H1 (cell line): ENCODE measurements around the gene SLC35D3. TPM values are rescaled to one million over a fixed set of nuclear protein-coding genes. Genes with fewer than 3 reads are reported as not detected.

Source experiments
- CTCF ChIA-PET: fragments of 300-600 bp; sonication (Branson Sonifier 250); formaldehyde crosslinking; loops from one replicate; lab custom pipeline; 2021; ENCODE audit not compliant: partially characterized antibody; lab: Charles Lee
- POLR2A ChIA-PET: fragments of 300-600 bp; sonication (Branson Sonifier 250); formaldehyde crosslinking; loops from one replicate; lab custom pipeline; 2021; ENCODE audit warnings: inconsistent platforms; ENCODE audit not compliant: partially characterized antibody; lab: Charles Lee
- DNase-seq, 2 experiments: peaks; one replicate each; pipeline versions ENCODE4 v3.0.0 to v3.0.0-alpha.2; 2010 to 2022; ENCODE audit warnings: low spot score in 2 of 2, low read depth in 1 of 2, mixed read lengths in 1 of 2
- FAIRE-seq: peaks from 2 replicates; lab custom pipeline; 2011; peaks lifted over from hg19 to GRCh38; lab: Jason Lieb, UNC
- H2AFZ ChIP-seq: 2 replicates; pipeline ENCODE4 v1.8.1; 2012; ENCODE audit warnings: low read length, inconsistent platforms
- H2AK5ac ChIP-seq: 2 replicates; pipeline ENCODE4 v1.6.1; 2013; ENCODE audit warnings: low read depth, low read length
- H2BK120ac ChIP-seq: replicated peaks from 2 replicates; pipeline ENCODE3; 2013; ENCODE audit warnings: low read depth, low read length, inconsistent platforms
- H2BK12ac ChIP-seq: 2 replicates; pipeline ENCODE4 v1.6.1; 2013; ENCODE audit warnings: low read depth, low read length
- H2BK15ac ChIP-seq: 2 replicates; pipeline ENCODE4 v1.6.1; 2013; ENCODE audit warnings: low read length
- H2BK20ac ChIP-seq: 2 replicates; pipeline ENCODE4 v1.6.1; 2013; ENCODE audit warnings: low read length
- H2BK5ac ChIP-seq: 2 replicates; pipeline ENCODE4 v1.6.1; 2013; ENCODE audit warnings: low read depth, low read length
- H3K14ac ChIP-seq: 2 replicates; pipeline ENCODE4 v1.6.1; 2013; ENCODE audit warnings: inconsistent platforms; ENCODE audit not compliant: insufficient read length
- H3K18ac ChIP-seq: 2 replicates; pipeline ENCODE4 v1.6.1; 2013; ENCODE audit warnings: low read length; ENCODE audit errors: extremely low read depth
- H3K23ac ChIP-seq: 2 replicates; pipeline ENCODE4 v1.6.1; 2013; ENCODE audit warnings: inconsistent platforms; ENCODE audit not compliant: insufficient read length
- H3K23me2 ChIP-seq: 2 replicates; pipeline ENCODE4 v1.6.1; 2013; ENCODE audit warnings: low read depth, low read length
- H3K27ac ChIP-seq: 2 replicates; pipeline ENCODE4 v1.6.1; 2011; ENCODE audit warnings: low read depth, low read length, inconsistent platforms
- H3K27me3 ChIP-seq, 4 experiments: replicated peaks in 1 of 4; 1 replicate in 1 of 4; 2 replicates in 3 of 4; pipeline versions ENCODE4 v1.6.1 to v1.8.1; 2011 to 2013; ENCODE audit warnings: low read length in 3 of 4, mild to moderate bottlenecking in 3 of 4, inconsistent platforms in 2 of 4, mixed read lengths in 2 of 4, moderate library complexity in 1 of 4; ENCODE audit not compliant: control insufficient read depth in 3 of 4, insufficient read depth in 3 of 4; ENCODE audit errors: extremely low read depth in 1 of 4
- H3K36me3 ChIP-seq, 4 experiments: 2 replicates each; pipeline versions ENCODE4 v1.6.1 to v1.8.1; 2011 to 2013; ENCODE audit warnings: mild to moderate bottlenecking in 4 of 4, low read length in 3 of 4, moderate library complexity in 2 of 4, control low read depth in 1 of 4, inconsistent platforms in 1 of 4; ENCODE audit not compliant: insufficient read depth in 4 of 4, control insufficient read depth in 2 of 4
- H3K4ac ChIP-seq: replicated peaks from 2 replicates; pipeline ENCODE3; 2013; ENCODE audit warnings: low read length, low read depth, mixed read lengths, inconsistent platforms; ENCODE audit not compliant: insufficient read length
- H3K4me1 ChIP-seq, 4 experiments: replicated peaks in 1 of 4; 1 replicate in 1 of 4; 2 replicates in 3 of 4; pipeline versions ENCODE4 v1.6.1 to v1.8.1; 2011 to 2013; ENCODE audit warnings: low read length in 3 of 4, inconsistent platforms in 2 of 4, mixed read lengths in 1 of 4; ENCODE audit not compliant: insufficient read depth in 4 of 4, control insufficient read depth in 3 of 4
- H3K4me2 ChIP-seq, 2 experiments: 2 replicates each; pipeline versions ENCODE4 v1.6.1 to v1.8.1; 2011 to 2013; ENCODE audit warnings: low read depth in 2 of 2, low read length in 2 of 2, control low read depth in 1 of 2, inconsistent platforms in 1 of 2, mild to moderate bottlenecking in 1 of 2; ENCODE audit not compliant: insufficient read depth in 1 of 2
- H3K4me3 ChIP-seq, 4 experiments: fragments of 200-600, 300-600 bp in 1 of 4; sonication (generic), shearing (Covaris generic), sonication (Bioruptor Twin) in 1 of 4; 2 replicates each; pipeline versions ENCODE4 v1.5.1 to v1.8.1; 2011 to 2016; ENCODE audit warnings: low read length in 4 of 4, low read depth in 3 of 4, control low read depth in 2 of 4, inconsistent platforms in 2 of 4, mild to moderate bottlenecking in 2 of 4, mixed read lengths in 1 of 4, moderate library complexity in 1 of 4; ENCODE audit not compliant: insufficient read depth in 2 of 4; ENCODE audit errors: extremely low read depth in 1 of 4
- H3K56ac ChIP-seq: replicated peaks from 2 replicates; pipeline ENCODE3; 2013; ENCODE audit warnings: low read depth, mild to moderate bottlenecking, mixed read lengths, low read length, inconsistent platforms; ENCODE audit not compliant: insufficient read length
- H3K79me1 ChIP-seq: 2 replicates; pipeline ENCODE4 v1.6.1; 2013; ENCODE audit warnings: low read depth, low read length, control low read depth
- H3K79me2 ChIP-seq, 2 experiments: 2 replicates each; pipeline versions ENCODE4 v1.6.1 to v1.8.1; 2012 to 2013; ENCODE audit warnings: low read length in 2 of 2, mild to moderate bottlenecking in 2 of 2, inconsistent platforms in 1 of 2; ENCODE audit not compliant: insufficient read depth in 2 of 2, control insufficient read depth in 1 of 2
- H3K9ac ChIP-seq, 4 experiments: replicated peaks in 1 of 4; 1 replicate in 1 of 4; 2 replicates in 3 of 4; pipeline versions ENCODE4 v1.6.1 to v1.8.1; 2011 to 2013; ENCODE audit warnings: low read depth in 3 of 4, low read length in 3 of 4, control low read depth in 2 of 4, mild to moderate bottlenecking in 2 of 4, moderate library complexity in 2 of 4, inconsistent platforms in 1 of 4; ENCODE audit errors: extremely low read depth in 1 of 4
- H3K9me3 ChIP-seq, 2 experiments: 2 replicates each; pipeline versions ENCODE4 v1.6.1 to v1.8.1; 2012 to 2013; ENCODE audit warnings: mild to moderate bottlenecking in 2 of 2, moderate library complexity in 2 of 2, control low read depth in 1 of 2, inconsistent platforms in 1 of 2, low read depth in 1 of 2, low read length in 1 of 2, mixed read lengths in 1 of 2; ENCODE audit not compliant: insufficient read depth in 2 of 2
- H4K20me1 ChIP-seq, 2 experiments: replicated peaks in 1 of 2; 2 replicates each; pipeline versions ENCODE3 to v1.8.1; 2011 to 2013; ENCODE audit warnings: inconsistent platforms in 2 of 2, low read length in 2 of 2, mild to moderate bottlenecking in 1 of 2; ENCODE audit not compliant: insufficient read depth in 2 of 2, control insufficient read depth in 1 of 2
- H4K5ac ChIP-seq: 2 replicates; pipeline ENCODE4 v1.6.1; 2013; ENCODE audit warnings: low read length, low read depth, mixed read lengths, inconsistent platforms; ENCODE audit not compliant: insufficient read length
- H4K8ac ChIP-seq: 2 replicates; pipeline ENCODE4 v1.8.0; 2013; ENCODE audit warnings: mild to moderate bottlenecking, moderate library complexity, low read length, inconsistent platforms; ENCODE audit not compliant: insufficient read depth; ENCODE audit errors: extremely low read depth
- H4K91ac ChIP-seq: replicated peaks from 2 replicates; pipeline ENCODE3; 2013; ENCODE audit warnings: low read length, mixed read lengths, inconsistent platforms; ENCODE audit not compliant: insufficient read length
- CBX5 ChIP-seq: fragments of 300-800, 300-1000 bp; sonication (generic); IDR thresholded peaks from 2 replicates; pipeline ENCODE4 v1.7.1; 2016; ENCODE audit warnings: antibody characterized with exemption, low read length, low read depth
- CBX8 ChIP-seq: fragments of 300-800, 300-1000 bp; sonication (generic); IDR thresholded peaks from 2 replicates; pipeline ENCODE4 v1.7.1; 2016; ENCODE audit warnings: low read depth, low read length, borderline replicate concordance
- CEBPB ChIP-seq: IDR thresholded peaks from 2 replicates; pipeline ENCODE4 v1.6.1; 2012; ENCODE audit warnings: low read depth, low read length
- NANOG ChIP-seq: IDR thresholded peaks from 2 replicates; pipeline ENCODE4 v1.6.1; 2011; ENCODE audit warnings: low read length, low read depth, mild to moderate bottlenecking, inconsistent platforms; ENCODE audit not compliant: insufficient read depth, poor library complexity, severe bottlenecking
- POU5F1 ChIP-seq: IDR thresholded peaks from 2 replicates; pipeline ENCODE4 v1.6.1; 2011; ENCODE audit warnings: low read depth, mild to moderate bottlenecking, low read length, moderate library complexity
- RBBP5 ChIP-seq: IDR thresholded peaks from 2 replicates; pipeline ENCODE4 v1.7.1; 2012; ENCODE audit warnings: low read depth, mild to moderate bottlenecking, inconsistent platforms, low read length, moderate library complexity, borderline replicate concordance
- SP1 ChIP-seq: IDR thresholded peaks from 2 replicates; pipeline ENCODE4 v1.6.1; 2011; ENCODE audit warnings: low read depth, low read length
- TAF1 ChIP-seq: IDR thresholded peaks from 2 replicates; pipeline ENCODE4 v1.6.1; 2011; ENCODE audit warnings: mild to moderate bottlenecking, low read depth, low read length
- ZNF274 ChIP-seq: IDR thresholded peaks from 2 replicates; pipeline ENCODE4 v1.7.0; 2012; ENCODE audit warnings: low read length, borderline replicate concordance; ENCODE audit errors: extremely low read depth
- WGBS, 2 experiments: shearing (Covaris generic) in 1 of 2; methylation state at CpG; one replicate each; pipeline versions ENCODE4 v1.1.6 to v1.1.7; 2013 to 2015; ENCODE audit warnings: low lambda C conversion rate in 2 of 2, mixed read lengths in 2 of 2, inconsistent platforms in 1 of 2, low coverage in 1 of 2, missing lambda C conversion rate in 1 of 2; ENCODE audit not compliant: insufficient replicate concordance in 2 of 2, insufficient coverage in 1 of 2, insufficient read length in 1 of 2; ENCODE audit errors: extremely low coverage in 1 of 2, missing lambda C conversion rate in 1 of 2; 5-methylcytosine and 5-hydroxymethylcytosine counted together
- polyA plus RNA-seq, 7 experiments: library from polyadenylated mRNA; depleted of rRNA in 3 of 7; stranded (reverse) in 5 of 7; unstranded in 2 of 7; fragments of >200 nt in 5 of 7; fragments of 200-250 nt in 2 of 7; gene quantifications; 1 replicate in 5 of 7; 2 replicates in 1 of 7; 4 replicates in 1 of 7; pipeline versions ENCODE4 v1.2.1 to v1.2.3, GENCODE V29; 2011 to 2013; ENCODE audit warnings: missing spikeins in 2 of 7, mixed read lengths in 2 of 7
- total RNA-seq: library from RNA; stranded (reverse); fragmentation: NEBNext Ultra II Directional; extraction: Animal tissue kit (Norgen Biotek cat#: 25700); gene quantifications from 2 replicates; pipeline ENCODE4 v1.2.1, GENCODE V29; 2021

SLC35D3 gene
- total and polyA plus RNA-seq, 2 of the 8 experiments (the other 6 are each of a cell fraction or from before 2014, with no cell fraction given), result 0.27 to 0.39 TPM

GRCh38 chr6:136926383-136926782 lies 4.3 kb downstream of the SLC35D3 start:
- Histone ChIP-seq H3K9me3 (peaks cover 0 to 3% of the 10 kb centered on the region in 2 experiments; a peak in 1 of 4 replicates), H4K8ac (no peak overlapping the region), H3K14ac (no peak overlapping the region), H2AK5ac (no peak overlapping the region), H4K20me1 (no peaks in the 10 kb centered on the region), H3K79me2 (no peaks in the 10 kb centered on the region), H3K18ac (no peak overlapping the region), H3K56ac (no peak overlapping the region), H2AFZ (no peak overlapping the region), H3K4me3 (no peak overlapping the region), H2BK120ac (no peak overlapping the region), H3K9ac (no peak overlapping the region), H2BK12ac (no peak overlapping the region), H3K23ac (no peak overlapping the region), H3K4me2 (no peak overlapping the region), H3K27ac (no peak overlapping the region), H4K91ac (no peak overlapping the region), H3K36me3 (peaks cover 0 to 3% (median 0%) of the 10 kb centered on the region in 4 experiments; a peak in 1 of 8 replicates), H2BK20ac (no peak overlapping the region), H3K27me3 (peaks cover 20 to 33% (median 30%) of the 10 kb centered on the region in 4 experiments), H2BK15ac (no peak overlapping the region), H3K79me1 (no peaks in the 10 kb centered on the region), H3K23me2 (peaks cover 14% of the 10 kb centered on the region; the same call in 1 of the 2 replicates), H2BK5ac (no peak overlapping the region), H4K5ac (no peak overlapping the region), H3K4ac (no peak overlapping the region), H3K4me1 (peaks cover 0 to 11% (median 3%) of the 10 kb centered on the region in 4 experiments; a peak in 6 of 7 replicates)
- no peak for DNase-seq
- ChIA-PET CTCF (interaction anchor here (0.6 to 4.0 kb wide), 16 partner anchors 8 to 327 kb away, joined by 3 to 19 read pairs (median 4); no protein-coding TSS in a partner anchor), POLR2A (no interaction called here)
- 90% methylated on average over 2 of the region's 2 CpGs; no CpG with 5 or more reads in 1 of the 2 experiments for WGBS, 2 experiments
- no peak for FAIRE-seq
- TF ChIP-seq ZNF274 (no peak), TAF1 (no peak), SP1 (no peak), RBBP5 (no peak), CBX5 (no peak), POU5F1 (no peak), CEBPB (no peak), CBX8 (no peak), NANOG (no peak)
